Ovary (tissue), 9 donors: ENCODE results near the gene NUDT5. TPM values are rescaled to one million over a fixed set of nuclear protein-coding genes. Genes with fewer than 3 reads are reported as not detected.

Source experiments
- DNase-seq, 5 donors: peaks; one replicate each; pipeline ENCODE4 v3.0.0-alpha.2; 2019 to 2020
- H3K27ac ChIP-seq, 2 donors: fragments of 200-600 bp; one replicate each; pipeline versions ENCODE4 v1.5.1 to v1.8.0; 2019 to 2022
- H3K27me3 ChIP-seq: fragments of 200-600 bp; one replicate; pipeline ENCODE4 v1.8.0; 2022
- H3K36me3 ChIP-seq: fragments of 200-600 bp; sonication (generic); one replicate; pipeline ENCODE4 v1.5.1; 2019
- H3K4me1 ChIP-seq: one replicate; pipeline ENCODE4 v1.8.1; 2013; ENCODE audit warnings: mild to moderate bottlenecking, moderate library complexity; ENCODE audit not compliant: insufficient read depth
- H3K4me3 ChIP-seq: fragments of 200-600 bp; sonication (generic); one replicate; pipeline ENCODE4 v1.5.1; 2017
- H3K9me3 ChIP-seq, 2 donors: fragments of 200-600 bp in 1 of 2; sonication (generic) in 1 of 2; one replicate each; pipeline versions ENCODE4 v1.5.1 to v1.8.1; 2013 to 2019; ENCODE audit warnings: mild to moderate bottlenecking in 1 of 2, moderate library complexity in 1 of 2
- EP300 ChIP-seq: sonication (generic); formaldehyde crosslinking; IDR thresholded peaks from one replicate; pipeline ENCODE4 v1.6.1; 2017; ENCODE audit warnings: antibody characterized with exemption
- POLR2A ChIP-seq: fragments of 450-650 bp; IDR thresholded peaks from one replicate; pipeline ENCODE4 v1.6.1; 2017; ENCODE audit warnings: antibody characterized with exemption, mild to moderate bottlenecking, moderate library complexity
- WGBS, 3 donors: extraction: QIAGEN DNeasy Blood & Tissue Kit in 1 of 3; methylation state at CpG; one replicate each; pipeline versions ENCODE4 v1.1.5 to v1.1.7; 2013 to 2017; 5-methylcytosine and 5-hydroxymethylcytosine counted together
- intact Hi-C, 4 donors: fragments of 100-400 bp; cut with DNase I; formaldehyde crosslinking; loops; one replicate each; pipeline versions ENCODE4 v1.11.0 to v1.15.1; 2022 to 2023
- polyA plus RNA-seq, 2 donors: library from polyadenylated mRNA; stranded (reverse); fragments of 200-250 nt in 1 of 2; fragments of 350-450 nt in 1 of 2; fragmentation: Illumina TruSeq in 1 of 2; extraction: RNeasy Lipid Tissue Mini Kit (QIAGEN cat#74804) in 1 of 2; gene quantifications; one replicate each; pipeline ENCODE4 v1.2.3, GENCODE V29; 2013 to 2014
- total RNA-seq, 7 donors: library from RNA; depleted of rRNA in 2 of 7; stranded (reverse); fragments of >200 nt in 2 of 7; fragmentation: NEBNext Ultra II Directional in 3 of 7; extraction: Animal tissue kit (Norgen Biotek cat#: 25700) in 3 of 7; gene quantifications; one replicate each; pipeline versions ENCODE4 v1.1.0 to v1.2.4, GENCODE V29; 2016 to 2023
- TF ChIP-seq, protein P1 (sequence below), 3 donors: fragments of 450-650 bp in 2 of 3; fragments of 200-600 bp in 1 of 3; IDR thresholded peaks; one replicate each; pipeline versions ENCODE4 v1.5.1 to v1.8.0; 2016 to 2022; ENCODE audit warnings: antibody characterized with exemption in 3 of 3, mild to moderate bottlenecking in 1 of 3
- donor health status: DM: no; HTN: no; CAD: no; lungs with moderate emphysema.
- donor health status: DM: no; HTN: no; CAD: no.
- donor health status: Bipolar disorder and iron deficiency.
- donor health status: DM: yes; HTN: yes; CAD: no.
- donor health status: DM: no; HTN: no; CAD: no.
- donor health status: DM: yes; HTN: yes; CAD: no.

NUDT5 gene
- total and polyA plus RNA-seq, 9 donors: 15.8 to 56.5 (median 24.7) TPM

GRCh38 chr10:12188656-12189055 lies 7.0 kb downstream of the NUDT5 start:
- no peaks in the 10 kb centered on the region for H3K9me3 ChIP-seq
- no peaks in the 10 kb centered on the region for H3K4me1 ChIP-seq
- 80 to 87% (median 81%) methylated on average over 6 of the region's 6 CpGs for WGBS, 3 donors
- H3K4me3 ChIP-seq: no peak overlapping the region
- H3K27me3 ChIP-seq: no peaks in the 10 kb centered on the region
- no peak for DNase-seq
- no peaks in the 10 kb centered on the region for H3K36me3 ChIP-seq
- intact Hi-C loops: no loop called here
- no peak for TF ChIP-seq POLR2A
- TF ChIP-seq EP300: no peak
- TF ChIP-seq, protein P1, sequence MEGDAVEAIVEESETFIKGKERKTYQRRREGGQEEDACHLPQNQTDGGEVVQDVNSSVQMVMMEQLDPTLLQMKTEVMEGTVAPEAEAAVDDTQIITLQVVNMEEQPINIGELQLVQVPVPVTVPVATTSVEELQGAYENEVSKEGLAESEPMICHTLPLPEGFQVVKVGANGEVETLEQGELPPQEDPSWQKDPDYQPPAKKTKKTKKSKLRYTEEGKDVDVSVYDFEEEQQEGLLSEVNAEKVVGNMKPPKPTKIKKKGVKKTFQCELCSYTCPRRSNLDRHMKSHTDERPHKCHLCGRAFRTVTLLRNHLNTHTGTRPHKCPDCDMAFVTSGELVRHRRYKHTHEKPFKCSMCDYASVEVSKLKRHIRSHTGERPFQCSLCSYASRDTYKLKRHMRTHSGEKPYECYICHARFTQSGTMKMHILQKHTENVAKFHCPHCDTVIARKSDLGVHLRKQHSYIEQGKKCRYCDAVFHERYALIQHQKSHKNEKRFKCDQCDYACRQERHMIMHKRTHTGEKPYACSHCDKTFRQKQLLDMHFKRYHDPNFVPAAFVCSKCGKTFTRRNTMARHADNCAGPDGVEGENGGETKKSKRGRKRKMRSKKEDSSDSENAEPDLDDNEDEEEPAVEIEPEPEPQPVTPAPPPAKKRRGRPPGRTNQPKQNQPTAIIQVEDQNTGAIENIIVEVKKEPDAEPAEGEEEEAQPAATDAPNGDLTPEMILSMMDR (IDR thresholded peaks at IDR 0.05): no peak
- H3K27ac ChIP-seq: no peak overlapping the region

GRCh38 chr10:12187321-12187905 lies 8.3 kb downstream of the NUDT5 start:
- 90 to 93% (median 91%) methylated on average over 5 of the region's 5 CpGs for WGBS, 3 donors
- Histone ChIP-seq H3K4me1 (no peaks in the 10 kb centered on the region), H3K9me3 (no peaks in the 10 kb centered on the region), H3K27ac (no peak overlapping the region), H3K27me3 (no peaks in the 10 kb centered on the region), H3K36me3 (no peaks in the 10 kb centered on the region), H3K4me3 (no peak overlapping the region)
- no peak for DNase-seq
- TF ChIP-seq POLR2A (no peak), EP300 (no peak)
- TF ChIP-seq, protein P1 (IDR thresholded peaks at IDR 0.05): no peak
- intact Hi-C loops: no loop called here

DNA sequence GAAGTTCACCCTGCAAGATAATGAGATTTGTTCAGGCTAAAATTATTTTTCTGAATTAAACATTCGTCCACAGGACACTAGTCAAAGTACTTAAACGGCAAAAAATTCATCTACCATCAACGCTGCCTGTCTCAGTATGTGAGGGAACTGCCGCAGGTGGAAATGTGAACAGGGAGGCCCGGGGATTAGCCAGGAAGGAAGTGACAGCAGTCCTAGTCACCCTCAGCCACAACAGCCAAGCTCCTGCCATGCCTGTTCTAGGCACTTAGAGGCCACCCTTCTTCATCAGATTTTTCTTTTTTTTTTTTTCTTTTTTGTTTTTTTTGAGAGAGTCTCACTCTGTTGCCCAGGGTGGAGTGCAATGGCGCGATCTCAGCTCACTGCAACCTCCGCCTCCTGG lies 9.4 kb downstream of the NUDT5 start:
- no peaks in the 10 kb centered on the region for H3K36me3 ChIP-seq
- intact Hi-C loops: no loop called here
- 91 to 93% (median 91%) methylated on average over 8 of the region's 8 CpGs for WGBS, 3 donors
- TF ChIP-seq POLR2A: no peak
- TF ChIP-seq EP300: no peak
- TF ChIP-seq, protein P1 (IDR thresholded peaks at IDR 0.05): no peak
- no peaks in the 10 kb centered on the region for H3K9me3 ChIP-seq
- no peaks in the 10 kb centered on the region for H3K27me3 ChIP-seq
- no peaks in the 10 kb centered on the region for H3K4me1 ChIP-seq
- DNase-seq: no peak
- no peak overlapping the region for H3K4me3 ChIP-seq
- no peak overlapping the region for H3K27ac ChIP-seq

GRCh38 chr10:12184165-12184564 lies 11.5 kb downstream of the NUDT5 start:
- no peak overlapping the region for H3K4me3 ChIP-seq
- WGBS, 3 donors: 86 to 89% (median 88%) methylated on average over 7 of the region's 7 CpGs
- TF ChIP-seq, protein P1 (IDR thresholded peaks at IDR 0.05): no peak
- TF ChIP-seq POLR2A: no peak
- TF ChIP-seq EP300: no peak
- no peaks in the 10 kb centered on the region for H3K36me3 ChIP-seq
- H3K27me3 ChIP-seq: no peaks in the 10 kb centered on the region
- H3K27ac ChIP-seq: no peak overlapping the region
- no peak for DNase-seq
- intact Hi-C loops: no loop called here
- H3K4me1 ChIP-seq: no peaks in the 10 kb centered on the region
- no peaks in the 10 kb centered on the region for H3K9me3 ChIP-seq
